H1 (cell line): ENCODE measurements around the gene LHPP. TPM values are rescaled to one million over a fixed set of nuclear protein-coding genes. Genes with fewer than 3 reads are reported as not detected.

Experiments used
- CTCF ChIA-PET: fragments of 300-600 bp; sonication (Branson Sonifier 250); formaldehyde crosslinking; loops from one replicate; lab custom pipeline; 2021; ENCODE audit not compliant: partially characterized antibody; lab: Charles Lee
- POLR2A ChIA-PET: fragments of 300-600 bp; sonication (Branson Sonifier 250); formaldehyde crosslinking; loops from one replicate; lab custom pipeline; 2021; ENCODE audit warnings: inconsistent platforms; ENCODE audit not compliant: partially characterized antibody; lab: Charles Lee
- DNase-seq, 2 experiments: peaks; one replicate each; pipeline versions ENCODE4 v3.0.0 to v3.0.0-alpha.2; 2010 to 2022; ENCODE audit warnings: low spot score in 2 of 2, low read depth in 1 of 2, mixed read lengths in 1 of 2
- FAIRE-seq: peaks from 2 replicates; lab custom pipeline; 2011; peaks lifted over from hg19 to GRCh38; lab: Jason Lieb, UNC
- H2AFZ ChIP-seq: 2 replicates; pipeline ENCODE4 v1.8.1; 2012; ENCODE audit warnings: low read length, inconsistent platforms
- H2AK5ac ChIP-seq: 2 replicates; pipeline ENCODE4 v1.6.1; 2013; ENCODE audit warnings: low read depth, low read length
- H2BK120ac ChIP-seq: replicated peaks from 2 replicates; pipeline ENCODE3; 2013; ENCODE audit warnings: low read depth, low read length, inconsistent platforms
- H2BK12ac ChIP-seq: 2 replicates; pipeline ENCODE4 v1.6.1; 2013; ENCODE audit warnings: low read depth, low read length
- H2BK15ac ChIP-seq: 2 replicates; pipeline ENCODE4 v1.6.1; 2013; ENCODE audit warnings: low read length
- H2BK20ac ChIP-seq: 2 replicates; pipeline ENCODE4 v1.6.1; 2013; ENCODE audit warnings: low read length
- H2BK5ac ChIP-seq: 2 replicates; pipeline ENCODE4 v1.6.1; 2013; ENCODE audit warnings: low read depth, low read length
- H3K14ac ChIP-seq: 2 replicates; pipeline ENCODE4 v1.6.1; 2013; ENCODE audit warnings: inconsistent platforms; ENCODE audit not compliant: insufficient read length
- H3K18ac ChIP-seq: 2 replicates; pipeline ENCODE4 v1.6.1; 2013; ENCODE audit warnings: low read length; ENCODE audit errors: extremely low read depth
- H3K23ac ChIP-seq: 2 replicates; pipeline ENCODE4 v1.6.1; 2013; ENCODE audit warnings: inconsistent platforms; ENCODE audit not compliant: insufficient read length
- H3K23me2 ChIP-seq: 2 replicates; pipeline ENCODE4 v1.6.1; 2013; ENCODE audit warnings: low read depth, low read length
- H3K27ac ChIP-seq: 2 replicates; pipeline ENCODE4 v1.6.1; 2011; ENCODE audit warnings: low read depth, low read length, inconsistent platforms
- H3K27me3 ChIP-seq, 4 experiments: replicated peaks in 1 of 4; 1 replicate in 1 of 4; 2 replicates in 3 of 4; pipeline versions ENCODE4 v1.6.1 to v1.8.1; 2011 to 2013; ENCODE audit warnings: low read length in 3 of 4, mild to moderate bottlenecking in 3 of 4, inconsistent platforms in 2 of 4, mixed read lengths in 2 of 4, moderate library complexity in 1 of 4; ENCODE audit not compliant: control insufficient read depth in 3 of 4, insufficient read depth in 3 of 4; ENCODE audit errors: extremely low read depth in 1 of 4
- H3K36me3 ChIP-seq, 4 experiments: 2 replicates each; pipeline versions ENCODE4 v1.6.1 to v1.8.1; 2011 to 2013; ENCODE audit warnings: mild to moderate bottlenecking in 4 of 4, low read length in 3 of 4, moderate library complexity in 2 of 4, control low read depth in 1 of 4, inconsistent platforms in 1 of 4; ENCODE audit not compliant: insufficient read depth in 4 of 4, control insufficient read depth in 2 of 4
- H3K4ac ChIP-seq: replicated peaks from 2 replicates; pipeline ENCODE3; 2013; ENCODE audit warnings: low read length, low read depth, mixed read lengths, inconsistent platforms; ENCODE audit not compliant: insufficient read length
- H3K4me1 ChIP-seq, 4 experiments: replicated peaks in 1 of 4; 1 replicate in 1 of 4; 2 replicates in 3 of 4; pipeline versions ENCODE4 v1.6.1 to v1.8.1; 2011 to 2013; ENCODE audit warnings: low read length in 3 of 4, inconsistent platforms in 2 of 4, mixed read lengths in 1 of 4; ENCODE audit not compliant: insufficient read depth in 4 of 4, control insufficient read depth in 3 of 4
- H3K4me2 ChIP-seq, 2 experiments: 2 replicates each; pipeline versions ENCODE4 v1.6.1 to v1.8.1; 2011 to 2013; ENCODE audit warnings: low read depth in 2 of 2, low read length in 2 of 2, control low read depth in 1 of 2, inconsistent platforms in 1 of 2, mild to moderate bottlenecking in 1 of 2; ENCODE audit not compliant: insufficient read depth in 1 of 2
- H3K4me3 ChIP-seq, 4 experiments: fragments of 200-600, 300-600 bp in 1 of 4; sonication (generic), shearing (Covaris generic), sonication (Bioruptor Twin) in 1 of 4; 2 replicates each; pipeline versions ENCODE4 v1.5.1 to v1.8.1; 2011 to 2016; ENCODE audit warnings: low read length in 4 of 4, low read depth in 3 of 4, control low read depth in 2 of 4, inconsistent platforms in 2 of 4, mild to moderate bottlenecking in 2 of 4, mixed read lengths in 1 of 4, moderate library complexity in 1 of 4; ENCODE audit not compliant: insufficient read depth in 2 of 4; ENCODE audit errors: extremely low read depth in 1 of 4
- H3K56ac ChIP-seq: replicated peaks from 2 replicates; pipeline ENCODE3; 2013; ENCODE audit warnings: low read depth, mild to moderate bottlenecking, mixed read lengths, low read length, inconsistent platforms; ENCODE audit not compliant: insufficient read length
- H3K79me1 ChIP-seq: 2 replicates; pipeline ENCODE4 v1.6.1; 2013; ENCODE audit warnings: low read depth, low read length, control low read depth
- H3K79me2 ChIP-seq, 2 experiments: 2 replicates each; pipeline versions ENCODE4 v1.6.1 to v1.8.1; 2012 to 2013; ENCODE audit warnings: low read length in 2 of 2, mild to moderate bottlenecking in 2 of 2, inconsistent platforms in 1 of 2; ENCODE audit not compliant: insufficient read depth in 2 of 2, control insufficient read depth in 1 of 2
- H3K9ac ChIP-seq, 4 experiments: replicated peaks in 1 of 4; 1 replicate in 1 of 4; 2 replicates in 3 of 4; pipeline versions ENCODE4 v1.6.1 to v1.8.1; 2011 to 2013; ENCODE audit warnings: low read depth in 3 of 4, low read length in 3 of 4, control low read depth in 2 of 4, mild to moderate bottlenecking in 2 of 4, moderate library complexity in 2 of 4, inconsistent platforms in 1 of 4; ENCODE audit errors: extremely low read depth in 1 of 4
- H3K9me3 ChIP-seq, 2 experiments: 2 replicates each; pipeline versions ENCODE4 v1.6.1 to v1.8.1; 2012 to 2013; ENCODE audit warnings: mild to moderate bottlenecking in 2 of 2, moderate library complexity in 2 of 2, control low read depth in 1 of 2, inconsistent platforms in 1 of 2, low read depth in 1 of 2, low read length in 1 of 2, mixed read lengths in 1 of 2; ENCODE audit not compliant: insufficient read depth in 2 of 2
- H4K20me1 ChIP-seq, 2 experiments: replicated peaks in 1 of 2; 2 replicates each; pipeline versions ENCODE3 to v1.8.1; 2011 to 2013; ENCODE audit warnings: inconsistent platforms in 2 of 2, low read length in 2 of 2, mild to moderate bottlenecking in 1 of 2; ENCODE audit not compliant: insufficient read depth in 2 of 2, control insufficient read depth in 1 of 2
- H4K5ac ChIP-seq: 2 replicates; pipeline ENCODE4 v1.6.1; 2013; ENCODE audit warnings: low read length, low read depth, mixed read lengths, inconsistent platforms; ENCODE audit not compliant: insufficient read length
- H4K8ac ChIP-seq: 2 replicates; pipeline ENCODE4 v1.8.0; 2013; ENCODE audit warnings: mild to moderate bottlenecking, moderate library complexity, low read length, inconsistent platforms; ENCODE audit not compliant: insufficient read depth; ENCODE audit errors: extremely low read depth
- H4K91ac ChIP-seq: replicated peaks from 2 replicates; pipeline ENCODE3; 2013; ENCODE audit warnings: low read length, mixed read lengths, inconsistent platforms; ENCODE audit not compliant: insufficient read length
- ASH2L ChIP-seq: fragments of 200-600, 300-600 bp; sonication (generic); IDR thresholded peaks from one replicate; pipeline ENCODE4 v1.7.1; 2017; ENCODE audit warnings: low read length
- CBX8 ChIP-seq: fragments of 300-800, 300-1000 bp; sonication (generic); IDR thresholded peaks from 2 replicates; pipeline ENCODE4 v1.7.1; 2016; ENCODE audit warnings: low read depth, low read length, borderline replicate concordance
- EP300 ChIP-seq, 2 experiments: IDR thresholded peaks; 1 replicate in 1 of 2; 2 replicates in 1 of 2; pipeline ENCODE4 v1.6.1; 2011 to 2012; ENCODE audit warnings: low read depth in 2 of 2, low read length in 2 of 2, mild to moderate bottlenecking in 2 of 2, borderline replicate concordance in 1 of 2, inconsistent platforms in 1 of 2, moderate library complexity in 1 of 2
- KDM1A ChIP-seq: fragments of 200-600, 300-600 bp; sonication (generic); IDR thresholded peaks from 2 replicates; pipeline ENCODE4 v1.7.1; 2016; ENCODE audit warnings: mild to moderate bottlenecking, low read length, borderline replicate concordance
- MAFK ChIP-seq: IDR thresholded peaks from 2 replicates; pipeline ENCODE4 v1.6.1; 2012; ENCODE audit warnings: low read depth, mild to moderate bottlenecking, improper control_type of control experiment, low read length
- POLR2AphosphoS5 ChIP-seq: IDR thresholded peaks from 2 replicates; pipeline ENCODE4 v1.6.1; 2011; ENCODE audit warnings: low read depth, low read length
- RFX5 ChIP-seq: IDR thresholded peaks from 2 replicates; pipeline ENCODE4 v1.6.1; 2011; ENCODE audit warnings: low read depth, low read length, improper control_type of control experiment, borderline replicate concordance
- SIX5 ChIP-seq: IDR thresholded peaks from 2 replicates; pipeline ENCODE4 v1.6.1; 2011; ENCODE audit warnings: mild to moderate bottlenecking, low read depth, low read length
- TAF7 ChIP-seq: optimal IDR thresholded peaks from 2 replicates; pipeline ENCODE3; 2011; ENCODE audit warnings: low read depth, mild to moderate bottlenecking, inconsistent platforms, low read length, moderate library complexity, borderline replicate concordance
- TCF12 ChIP-seq: IDR thresholded peaks from 2 replicates; pipeline ENCODE4 v1.6.1; 2011; ENCODE audit warnings: low read depth, mild to moderate bottlenecking, low read length
- YY1 ChIP-seq: IDR thresholded peaks from 2 replicates; pipeline ENCODE4 v1.6.1; 2011; ENCODE audit warnings: low read depth, mild to moderate bottlenecking, low read length
- WGBS, 2 experiments: shearing (Covaris generic) in 1 of 2; methylation state at CpG; one replicate each; pipeline versions ENCODE4 v1.1.6 to v1.1.7; 2013 to 2015; ENCODE audit warnings: low lambda C conversion rate in 2 of 2, mixed read lengths in 2 of 2, inconsistent platforms in 1 of 2, low coverage in 1 of 2, missing lambda C conversion rate in 1 of 2; ENCODE audit not compliant: insufficient replicate concordance in 2 of 2, insufficient coverage in 1 of 2, insufficient read length in 1 of 2; ENCODE audit errors: extremely low coverage in 1 of 2, missing lambda C conversion rate in 1 of 2; 5-methylcytosine and 5-hydroxymethylcytosine counted together
- polyA plus RNA-seq, 7 experiments: library from polyadenylated mRNA; depleted of rRNA in 3 of 7; stranded (reverse) in 5 of 7; unstranded in 2 of 7; fragments of >200 nt in 5 of 7; fragments of 200-250 nt in 2 of 7; gene quantifications; 1 replicate in 5 of 7; 2 replicates in 1 of 7; 4 replicates in 1 of 7; pipeline versions ENCODE4 v1.2.1 to v1.2.3, GENCODE V29; 2011 to 2013; ENCODE audit warnings: missing spikeins in 2 of 7, mixed read lengths in 2 of 7
- total RNA-seq: library from RNA; stranded (reverse); fragmentation: NEBNext Ultra II Directional; extraction: Animal tissue kit (Norgen Biotek cat#: 25700); gene quantifications from 2 replicates; pipeline ENCODE4 v1.2.1, GENCODE V29; 2021
- TF ChIP-seq, protein P1 (sequence below): IDR thresholded peaks from 2 replicates; pipeline ENCODE4 v1.6.1; 2011; ENCODE audit warnings: low read length, improper control_type of control experiment

The LHPP gene
- total and polyA plus RNA-seq, 2 of the 8 experiments (the other 6 are each of a cell fraction or from before 2014, with no cell fraction given) = 26.0 to 45.0 TPM

DNA sequence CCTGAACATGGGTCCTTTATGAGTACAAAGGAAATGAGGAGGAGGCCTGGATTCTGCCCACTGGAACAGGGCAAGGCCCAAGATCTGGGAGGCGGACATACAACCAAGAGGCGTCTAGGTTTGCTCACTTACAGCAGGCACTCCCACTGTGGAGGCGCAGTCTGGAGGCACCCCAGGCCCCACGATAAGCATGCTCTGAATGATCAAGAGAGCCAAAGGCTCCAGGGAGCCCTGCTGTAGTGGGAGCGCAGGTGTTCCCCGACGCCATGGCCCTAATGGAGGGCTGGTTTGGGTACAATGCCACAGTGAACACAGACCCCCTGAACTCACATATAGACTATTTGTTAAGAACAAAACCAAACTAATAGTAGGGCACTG is 194.5 kb downstream of the LHPP start:
- H3K4me1 ChIP-seq = peaks cover 0 to 10% (median 7%) of the 10 kb centered on the region in 4 experiments; a peak in 6 of 7 replicates
- TF ChIP-seq POLR2AphosphoS5 (no peak), CBX8 (no peak), TCF12 (no peak), SIX5 (no peak), ASH2L (no peak), YY1 (no peak), KDM1A (no peak), EP300 (IDR thresholded peaks at IDR 0.05; ENCODE audit: borderline replicate concordance in 1 of 2, low read depth in 2 of 2, low read length in 2 of 2) (no peak), MAFK (no peak), RFX5 (no peak), TAF7 (no peak)
- TF ChIP-seq, protein P1, sequence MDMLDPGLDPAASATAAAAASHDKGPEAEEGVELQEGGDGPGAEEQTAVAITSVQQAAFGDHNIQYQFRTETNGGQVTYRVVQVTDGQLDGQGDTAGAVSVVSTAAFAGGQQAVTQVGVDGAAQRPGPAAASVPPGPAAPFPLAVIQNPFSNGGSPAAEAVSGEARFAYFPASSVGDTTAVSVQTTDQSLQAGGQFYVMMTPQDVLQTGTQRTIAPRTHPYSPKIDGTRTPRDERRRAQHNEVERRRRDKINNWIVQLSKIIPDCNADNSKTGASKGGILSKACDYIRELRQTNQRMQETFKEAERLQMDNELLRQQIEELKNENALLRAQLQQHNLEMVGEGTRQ = no peak
- TF ChIP-seq, all 59 proteins: peak for 0
- no peak overlapping the region for H2BK120ac ChIP-seq
- H3K9ac ChIP-seq = no peak overlapping the region
- no peak overlapping the region for H2BK12ac ChIP-seq
- CTCF ChIA-PET = interaction anchor here (0.5 to 1.6 kb wide), 2 partner anchors 8 to 230 kb away, joined by 3 to 5 read pairs; no protein-coding TSS in a partner anchor
- no peak overlapping the region for H3K4me3 ChIP-seq
- no peaks in the 10 kb centered on the region for H3K79me2 ChIP-seq
- H4K91ac ChIP-seq = no peak overlapping the region
- no peaks in the 10 kb centered on the region for H3K9me3 ChIP-seq
- H2BK5ac ChIP-seq = no peak overlapping the region
- H3K27ac ChIP-seq = no peak overlapping the region
- no peaks in the 10 kb centered on the region for H3K27me3 ChIP-seq
- no peak overlapping the region for H2BK15ac ChIP-seq
- no peak overlapping the region for H3K4me2 ChIP-seq
- H3K36me3 ChIP-seq = no peaks in the 10 kb centered on the region
- FAIRE-seq (no peak), DNase-seq (no peak)
- H4K8ac ChIP-seq = no peak overlapping the region
- no peak overlapping the region for H2AK5ac ChIP-seq
- H4K5ac ChIP-seq = no peak overlapping the region
- H3K56ac ChIP-seq = no peak overlapping the region
- H2AFZ ChIP-seq = no peak overlapping the region
- no peak overlapping the region for H3K23ac ChIP-seq
- no peak overlapping the region for H3K18ac ChIP-seq
- peaks cover 4% of the 10 kb centered on the region for H3K79me1 ChIP-seq
- WGBS, 2 experiments = 97% methylated on average over 7 of the region's 7 CpGs; no CpG with 5 or more reads in 1 of the 2 experiments
- no peak overlapping the region for H3K4ac ChIP-seq
- H3K23me2 ChIP-seq = no peaks in the 10 kb centered on the region
- POLR2A ChIA-PET = no interaction called here
- peaks cover 0 to 7% of the 10 kb centered on the region in 2 experiments for H4K20me1 ChIP-seq
- H3K14ac ChIP-seq = no peak overlapping the region
- no peak overlapping the region for H2BK20ac ChIP-seq
